IMR-90 (cell line): ENCODE results near the gene AKAP6. TPM values are rescaled to one million over a fixed set of nuclear protein-coding genes. Genes with fewer than 3 reads are reported as not detected.

Experiments used
- ATAC-seq: fragments of 200-7000 bp; cut with Tn5 transposase; 2 replicates; pipeline ENCODE4 v1.9.1; 2020; ENCODE audit warnings: low read depth, mild to moderate bottlenecking, moderate library complexity
- BruUV-seq: library from RNA; stranded (reverse); fragments of 400-500 nt; replicated peaks from 2 replicates; lab custom pipeline; 2021; lab: Mats Ljungman, UMichigan
- CTCF ChIA-PET: fragments of 300-600 bp; formaldehyde crosslinking; extraction: SDS; loops from one replicate; lab custom pipeline; 2021; ENCODE audit warnings: antibody characterized with exemption; lab: Yijun Ruan, JAX
- POLR2A ChIA-PET: fragments of 300-600 bp; sonication (Branson Sonifier 250); formaldehyde crosslinking; loops from one replicate; lab custom pipeline; 2022; ENCODE audit warnings: antibody characterized with exemption; ENCODE audit not compliant: unreplicated experiment; lab: Charles Lee
- DNase-seq: peaks from one replicate; pipeline ENCODE4 v3.0.0; 2013
- H2AFZ ChIP-seq: replicated peaks from 2 replicates; pipeline ENCODE3; 2013; ENCODE audit warnings: low read length, mild to moderate bottlenecking; ENCODE audit not compliant: poor library complexity
- H2AK5ac ChIP-seq: 2 replicates; pipeline ENCODE4 v1.6.1; 2013; ENCODE audit warnings: low read depth, low read length, inconsistent platforms
- H2AK9ac ChIP-seq: replicated peaks from 2 replicates; pipeline ENCODE3; 2013; ENCODE audit warnings: mild to moderate bottlenecking, low read depth, low read length, moderate library complexity; ENCODE audit not compliant: poor library complexity
- H2BK120ac ChIP-seq: 2 replicates; pipeline ENCODE4 v1.6.1; 2013; ENCODE audit warnings: low read depth, low read length, inconsistent platforms
- H2BK15ac ChIP-seq: 3 replicates; pipeline ENCODE4 v1.6.1; 2013; ENCODE audit warnings: low read depth, low read length, inconsistent platforms
- H2BK20ac ChIP-seq: 2 replicates; pipeline ENCODE4 v1.6.1; 2013; ENCODE audit warnings: low read depth, mild to moderate bottlenecking, inconsistent platforms, low read length, moderate library complexity
- H2BK5ac ChIP-seq: 2 replicates; pipeline ENCODE4 v1.6.1; 2013; ENCODE audit warnings: mild to moderate bottlenecking, low read depth, low read length, inconsistent platforms; ENCODE audit not compliant: poor library complexity, severe bottlenecking
- H3K14ac ChIP-seq: replicated peaks from 2 replicates; pipeline ENCODE4 v1.6.1; 2013; ENCODE audit warnings: low read depth, low read length, inconsistent platforms
- H3K18ac ChIP-seq: 2 replicates; pipeline ENCODE4 v1.6.1; 2013; ENCODE audit warnings: low read depth, low read length, control low read depth
- H3K23ac ChIP-seq: 2 replicates; pipeline ENCODE4 v1.6.1; 2013; ENCODE audit warnings: low read depth, low read length, inconsistent platforms
- H3K27ac ChIP-seq: 2 replicates; pipeline ENCODE4 v1.5.1; 2013; ENCODE audit warnings: mild to moderate bottlenecking, control low read depth, low read length; ENCODE audit not compliant: insufficient read depth
- H3K27me3 ChIP-seq: 2 replicates; pipeline ENCODE4 v1.6.1; 2013; ENCODE audit warnings: low read length; ENCODE audit not compliant: control insufficient read depth, insufficient read depth
- H3K36me3 ChIP-seq: 2 replicates; pipeline ENCODE4 v1.6.1; 2013; ENCODE audit warnings: low read length, mixed read lengths; ENCODE audit not compliant: control insufficient read depth, insufficient read depth
- H3K4ac ChIP-seq: 2 replicates; pipeline ENCODE4 v1.6.1; 2013; ENCODE audit warnings: low read depth, low read length, inconsistent platforms
- H3K4me1 ChIP-seq: 2 replicates; pipeline ENCODE4 v1.6.1; 2013; ENCODE audit warnings: low read length, mixed read lengths; ENCODE audit not compliant: control insufficient read depth, insufficient read depth
- H3K4me2 ChIP-seq: 2 replicates; pipeline ENCODE4 v1.6.1; 2013; ENCODE audit warnings: low read depth, mild to moderate bottlenecking, control low read depth, low read length, moderate library complexity
- H3K4me3 ChIP-seq: 2 replicates; pipeline ENCODE4 v1.5.1; 2013; ENCODE audit warnings: low read depth, mild to moderate bottlenecking, control low read depth, low read length, moderate library complexity; ENCODE audit not compliant: insufficient read depth
- H3K56ac ChIP-seq: 2 replicates; pipeline ENCODE4 v1.6.1; 2013; ENCODE audit warnings: low read length, inconsistent platforms; ENCODE audit not compliant: insufficient read depth; ENCODE audit errors: extremely low read depth
- H3K79me1 ChIP-seq, 2 experiments: 2 replicates each; pipeline ENCODE4 v1.6.1; 2013; ENCODE audit warnings: low read length in 2 of 2, inconsistent platforms in 1 of 2, low read depth in 1 of 2
- H3K9ac ChIP-seq: 2 replicates; pipeline ENCODE4 v1.6.1; 2013; ENCODE audit warnings: low read depth, low read length, control low read depth
- H3K9me1 ChIP-seq: 2 replicates; pipeline ENCODE4 v1.6.1; 2013; ENCODE audit warnings: low read length, inconsistent platforms; ENCODE audit not compliant: insufficient read depth
- H3K9me3 ChIP-seq: 2 replicates; pipeline ENCODE4 v1.6.1; 2013; ENCODE audit warnings: low read length; ENCODE audit not compliant: control insufficient read depth, insufficient read depth
- H4K20me1 ChIP-seq: 2 replicates; pipeline ENCODE4 v1.6.1; 2013; ENCODE audit warnings: low read length, inconsistent platforms; ENCODE audit not compliant: insufficient read depth
- H4K5ac ChIP-seq: 2 replicates; pipeline ENCODE4 v1.6.1; 2013; ENCODE audit warnings: mild to moderate bottlenecking, low read depth, low read length, control low read depth
- H4K8ac ChIP-seq, 2 experiments: 2 replicates each; pipeline ENCODE4 v1.6.1; 2013; ENCODE audit warnings: low read depth in 2 of 2, low read length in 2 of 2, control low read depth in 1 of 2, inconsistent platforms in 1 of 2
- H4K91ac ChIP-seq: 2 replicates; pipeline ENCODE4 v1.6.1; 2013; ENCODE audit warnings: low read depth, low read length, inconsistent platforms; ENCODE audit not compliant: insufficient read depth
- BHLHE40 ChIP-seq: fragments of 150-350 bp; IDR thresholded peaks from 2 replicates; pipeline ENCODE4 v1.6.1; 2016; ENCODE audit warnings: mild to moderate bottlenecking, low read depth, low read length
- CEBPB ChIP-seq: IDR thresholded peaks from 2 replicates; pipeline ENCODE4 v1.6.1; 2012; ENCODE audit warnings: low read depth, low read length, improper control_type of control experiment
- CHD1 ChIP-seq: IDR thresholded peaks from 2 replicates; pipeline ENCODE4 v1.6.1; 2012; ENCODE audit warnings: low read depth, low read length, improper control_type of control experiment
- FOS ChIP-seq: fragments of 150-350 bp; IDR thresholded peaks from 2 replicates; pipeline ENCODE4 v1.6.1; 2016; ENCODE audit warnings: low read depth, low read length
- MAFK ChIP-seq: IDR thresholded peaks from 2 replicates; pipeline ENCODE4 v1.6.1; 2012; ENCODE audit warnings: low read depth, low read length, improper control_type of control experiment
- MAZ ChIP-seq: IDR thresholded peaks from 2 replicates; pipeline ENCODE4 v1.6.1; 2012; ENCODE audit warnings: low read depth, mild to moderate bottlenecking, low read length, improper control_type of control experiment, moderate library complexity, borderline replicate concordance
- MXI1 ChIP-seq: IDR thresholded peaks from 2 replicates; pipeline ENCODE4 v1.6.1; 2012; ENCODE audit warnings: low read depth, mild to moderate bottlenecking, low read length, moderate library complexity, borderline replicate concordance
- NFE2L2 ChIP-seq: fragments of 150-350 bp; IDR thresholded peaks from 2 replicates; pipeline ENCODE4 v1.6.1; 2016; ENCODE audit warnings: low read depth, mild to moderate bottlenecking, low read length
- POLR2A ChIP-seq: IDR thresholded peaks from 2 replicates; pipeline ENCODE4 v1.6.1; 2012; ENCODE audit warnings: mild to moderate bottlenecking, low read depth, low read length
- RAD21 ChIP-seq: IDR thresholded peaks from 2 replicates; pipeline ENCODE4 v1.6.1; 2012; ENCODE audit warnings: low read length, improper control_type of control experiment
- RFX5 ChIP-seq: IDR thresholded peaks from 2 replicates; pipeline ENCODE4 v1.8.0; 2012; ENCODE audit warnings: low read depth, mild to moderate bottlenecking, low read length, moderate library complexity
- SMC3 ChIP-seq: fragments of 150-350 bp; IDR thresholded peaks from 2 replicates; pipeline ENCODE4 v1.6.1; 2016; ENCODE audit warnings: low read depth, mild to moderate bottlenecking, antibody characterized with exemption, low read length, moderate library complexity
- dilution Hi-C: fragments of 300-500 bp; cut with HindIII; formaldehyde crosslinking; loops from one replicate; pipeline ENCODE4 v1.14.3; 2018; ENCODE audit warnings: low sequenced_read_pairs; ENCODE audit not compliant: unreplicated experiment
- in situ Hi-C: fragments of 300-500 bp; cut with MboI; formaldehyde crosslinking; loops from 3 replicates; pipeline ENCODE4 v1.14.3; 2019; ENCODE audit warnings: low sequenced_read_pairs, inconsistent platforms, mixed read lengths
- intact Hi-C: fragments of 100-400 bp; cut with micrococcal nuclease; formaldehyde crosslinking; loops from 2 replicates; pipeline ENCODE4 v1.10.0; 2022
- polyA plus RNA-seq, 3 experiments: library from polyadenylated mRNA; depleted of rRNA; stranded (reverse); fragments of >200 nt; gene quantifications; 2 replicates each; pipeline ENCODE4 v1.2.3, GENCODE V29; 2012; ENCODE audit warnings: low replicate concordance in 1 of 3
- total RNA-seq: library from RNA; depleted of rRNA; stranded (reverse); fragments of >200 nt; gene quantifications from 2 replicates; pipeline ENCODE4 v1.2.3, GENCODE V29; 2012
- TF ChIP-seq, protein P1 (sequence below): fragments of 150-350 bp; IDR thresholded peaks from 2 replicates; pipeline ENCODE4 v1.6.1; 2016; ENCODE audit warnings: low read depth, mild to moderate bottlenecking, low read length, moderate library complexity, borderline replicate concordance
- TF ChIP-seq, protein P2 (sequence below): fragments of 150-350 bp; IDR thresholded peaks from 2 replicates; pipeline ENCODE4 v1.6.1; 2017; ENCODE audit warnings: mild to moderate bottlenecking, antibody characterized with exemption, low read length, low read depth
- TF ChIP-seq, protein P3 (sequence below): conservative IDR thresholded peaks from 2 replicates; pipeline ENCODE4 v1.5.1; 2012; ENCODE audit warnings: mild to moderate bottlenecking, low read depth, low read length, improper control_type of control experiment

AKAP6 gene
- total and polyA plus RNA-seq, 2 of the 4 experiments (the other 2 are of a cell fraction): 0.22 to 1.6 TPM

DNA sequence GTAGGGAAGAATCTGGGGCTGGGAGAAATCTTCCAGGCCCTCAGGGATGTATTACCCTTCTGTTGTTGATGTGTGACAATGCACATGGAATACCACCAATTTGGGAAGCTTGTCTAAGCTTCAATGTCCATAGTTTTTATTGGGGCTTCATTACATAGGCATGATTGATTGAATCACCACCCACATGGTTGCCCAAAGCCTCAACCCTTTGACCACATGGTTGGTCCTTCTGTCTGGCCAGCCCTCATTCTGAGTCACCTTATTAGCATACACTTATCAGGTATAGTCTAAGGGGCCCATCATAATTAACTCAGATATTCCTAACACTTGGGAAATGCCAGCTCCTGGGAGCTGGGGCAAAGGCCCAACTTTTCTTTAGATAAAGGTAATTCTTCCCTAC is 93.3 kb downstream of the AKAP6 start:
- TF ChIP-seq MAZ (no peak), FOS (no peak), NFE2L2 (no peak), RAD21 (no peak), MXI1 (no peak), CEBPB (no peak), BHLHE40 (no peak), CHD1 (no peak), POLR2A (no peak), SMC3 (no peak), RFX5 (no peak), MAFK (no peak)
- TF ChIP-seq, protein P1, sequence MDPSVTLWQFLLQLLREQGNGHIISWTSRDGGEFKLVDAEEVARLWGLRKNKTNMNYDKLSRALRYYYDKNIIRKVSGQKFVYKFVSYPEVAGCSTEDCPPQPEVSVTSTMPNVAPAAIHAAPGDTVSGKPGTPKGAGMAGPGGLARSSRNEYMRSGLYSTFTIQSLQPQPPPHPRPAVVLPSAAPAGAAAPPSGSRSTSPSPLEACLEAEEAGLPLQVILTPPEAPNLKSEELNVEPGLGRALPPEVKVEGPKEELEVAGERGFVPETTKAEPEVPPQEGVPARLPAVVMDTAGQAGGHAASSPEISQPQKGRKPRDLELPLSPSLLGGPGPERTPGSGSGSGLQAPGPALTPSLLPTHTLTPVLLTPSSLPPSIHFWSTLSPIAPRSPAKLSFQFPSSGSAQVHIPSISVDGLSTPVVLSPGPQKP: no peak
- TF ChIP-seq, protein P2, sequence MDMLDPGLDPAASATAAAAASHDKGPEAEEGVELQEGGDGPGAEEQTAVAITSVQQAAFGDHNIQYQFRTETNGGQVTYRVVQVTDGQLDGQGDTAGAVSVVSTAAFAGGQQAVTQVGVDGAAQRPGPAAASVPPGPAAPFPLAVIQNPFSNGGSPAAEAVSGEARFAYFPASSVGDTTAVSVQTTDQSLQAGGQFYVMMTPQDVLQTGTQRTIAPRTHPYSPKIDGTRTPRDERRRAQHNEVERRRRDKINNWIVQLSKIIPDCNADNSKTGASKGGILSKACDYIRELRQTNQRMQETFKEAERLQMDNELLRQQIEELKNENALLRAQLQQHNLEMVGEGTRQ: no peak
- TF ChIP-seq, protein P3, sequence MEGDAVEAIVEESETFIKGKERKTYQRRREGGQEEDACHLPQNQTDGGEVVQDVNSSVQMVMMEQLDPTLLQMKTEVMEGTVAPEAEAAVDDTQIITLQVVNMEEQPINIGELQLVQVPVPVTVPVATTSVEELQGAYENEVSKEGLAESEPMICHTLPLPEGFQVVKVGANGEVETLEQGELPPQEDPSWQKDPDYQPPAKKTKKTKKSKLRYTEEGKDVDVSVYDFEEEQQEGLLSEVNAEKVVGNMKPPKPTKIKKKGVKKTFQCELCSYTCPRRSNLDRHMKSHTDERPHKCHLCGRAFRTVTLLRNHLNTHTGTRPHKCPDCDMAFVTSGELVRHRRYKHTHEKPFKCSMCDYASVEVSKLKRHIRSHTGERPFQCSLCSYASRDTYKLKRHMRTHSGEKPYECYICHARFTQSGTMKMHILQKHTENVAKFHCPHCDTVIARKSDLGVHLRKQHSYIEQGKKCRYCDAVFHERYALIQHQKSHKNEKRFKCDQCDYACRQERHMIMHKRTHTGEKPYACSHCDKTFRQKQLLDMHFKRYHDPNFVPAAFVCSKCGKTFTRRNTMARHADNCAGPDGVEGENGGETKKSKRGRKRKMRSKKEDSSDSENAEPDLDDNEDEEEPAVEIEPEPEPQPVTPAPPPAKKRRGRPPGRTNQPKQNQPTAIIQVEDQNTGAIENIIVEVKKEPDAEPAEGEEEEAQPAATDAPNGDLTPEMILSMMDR: no peak
- no peak overlapping the region for H3K4me2 ChIP-seq
- ChIA-PET CTCF (no interaction called here), POLR2A (no interaction called here)
- no peak overlapping the region for H2AK5ac ChIP-seq
- H3K27me3 ChIP-seq: no peaks in the 10 kb centered on the region
- H2AFZ ChIP-seq: no peak overlapping the region
- H3K9me3 ChIP-seq: 0 out of 2 replicates have a peak, but pooled peaks cover 2% of the 10 kb centered on the region
- H3K79me1 ChIP-seq: no peaks in the 10 kb centered on the region
- no peak overlapping the region for H3K27ac ChIP-seq
- DNase-seq: no peak
- no peak overlapping the region for H4K5ac ChIP-seq
- no peak overlapping the region for H2AK9ac ChIP-seq
- in situ Hi-C loops: no loop called here
- no peak overlapping the region for H2BK5ac ChIP-seq
- no peak overlapping the region for H3K56ac ChIP-seq
- H3K9me1 ChIP-seq: peaks cover 3% of the 10 kb centered on the region; the same call in 1 of the 2 replicates
- no peaks in the 10 kb centered on the region for H4K20me1 ChIP-seq
- intact Hi-C loops: no loop called here
- BruUV-seq: no TSS peak
- no peak overlapping the region for H4K8ac ChIP-seq
- ATAC-seq: no peak
- no peaks in the 10 kb centered on the region for H3K36me3 ChIP-seq
- H3K23ac ChIP-seq: no peak overlapping the region
- no peak overlapping the region for H2BK15ac ChIP-seq
- no peak overlapping the region for H3K4me3 ChIP-seq
- dilution Hi-C loops: no loop called here
- H3K14ac ChIP-seq: no peak overlapping the region
- no peak overlapping the region for H3K4ac ChIP-seq
- no peak overlapping the region for H4K91ac ChIP-seq
- H3K9ac ChIP-seq: no peak overlapping the region
- H3K18ac ChIP-seq: no peak overlapping the region
- H2BK120ac ChIP-seq: no peak overlapping the region
- H3K4me1 ChIP-seq: peaks cover 3% of the 10 kb centered on the region
- H2BK20ac ChIP-seq: no peak overlapping the region
